GM18511 (cell line): ENCODE measurements around the gene URB1.

Experiments
- ATAC-seq: cut with Tn5 transposase; IDR thresholded peaks from one replicate; pipeline ENCODE4 v1.9.1; 2021; ENCODE audit warnings: mild to moderate bottlenecking, moderate library complexity; ENCODE audit not compliant: unreplicated experiment

URB1 gene

GRCh38 chr21:32349333-32349944 lies 43.4 kb downstream of the URB1 start:
- no peak for ATAC-seq

GRCh38 chr21:32348604-32349332 lies 44.0 kb downstream of the URB1 start:
- ATAC-seq = no peak

DNA sequence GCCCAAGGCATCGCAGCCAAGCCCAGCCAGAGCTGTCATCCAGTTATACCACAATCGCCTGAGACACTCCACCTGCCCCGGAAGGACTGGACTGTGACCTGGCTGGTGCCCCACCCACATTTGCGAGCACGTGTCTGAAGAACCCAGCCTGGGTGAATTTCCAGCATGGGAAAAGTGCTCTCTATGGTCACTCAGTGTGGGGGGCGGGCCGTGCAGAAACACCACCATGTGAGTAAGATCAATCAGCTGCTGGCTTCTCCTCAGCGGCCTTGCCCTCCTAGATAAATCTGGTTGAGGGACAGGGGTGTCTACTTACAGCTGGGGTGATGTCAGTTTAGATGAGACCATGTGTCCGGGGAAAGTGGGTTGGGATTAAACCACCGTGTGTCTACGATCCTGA lies 44.8 kb downstream of the URB1 start:
- no peak for ATAC-seq

- ATAC-seq = no peak
Measured at GRCh38 chr21:32347351-32347750, 45.5 kb downstream of the URB1 start.

- ATAC-seq = no peak
Measured at GRCh38 chr21:32346951-32347350, 45.9 kb downstream of the URB1 start.

DNA sequence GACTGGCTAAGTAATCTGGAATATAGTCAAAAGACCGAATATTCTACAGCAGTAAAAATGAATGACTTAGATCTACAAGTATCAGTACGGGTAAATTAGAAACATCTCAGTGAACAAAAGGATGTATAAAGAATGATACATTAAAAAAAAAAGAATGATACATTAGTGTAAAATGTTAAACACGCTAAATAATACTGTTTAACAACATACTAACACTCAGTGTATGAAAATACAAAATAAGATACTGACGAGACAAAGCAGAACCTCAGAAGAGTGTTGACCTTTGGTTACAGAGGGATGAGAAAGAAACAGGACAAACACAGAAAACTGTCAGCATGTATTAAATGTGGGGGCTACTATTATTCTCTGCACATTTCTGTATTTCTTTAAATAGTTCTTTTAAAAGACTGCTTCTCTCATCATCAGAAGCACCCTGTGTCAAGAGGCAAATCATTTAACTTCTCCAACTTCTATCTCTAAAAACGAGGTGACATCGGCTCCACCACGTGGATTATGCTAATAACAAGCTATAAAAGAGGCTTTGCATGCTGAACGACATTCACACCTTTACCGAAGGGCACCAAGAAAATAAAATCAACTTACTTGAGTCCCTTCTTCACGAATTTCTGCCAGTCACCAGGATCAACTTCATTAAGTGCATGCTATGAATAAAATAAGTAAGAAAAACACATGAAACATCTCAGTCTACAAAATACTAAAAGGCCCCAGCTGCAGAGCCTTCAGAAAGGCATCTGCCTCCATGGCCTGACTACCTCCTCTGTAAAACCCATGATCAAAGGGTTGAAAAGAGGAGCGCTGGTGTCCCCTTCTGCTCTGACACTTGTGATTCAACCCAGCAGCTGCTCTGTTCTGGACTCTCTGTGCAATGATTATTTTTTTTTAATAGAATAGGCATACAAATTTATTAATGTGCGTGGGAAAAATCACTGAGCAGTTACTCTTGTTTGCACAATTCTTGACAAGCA lies 51.7 kb downstream of the URB1 start:
- no peak for ATAC-seq

GRCh38 chr21:32338209-32338921 lies 54.4 kb downstream of the URB1 start:
- no peak for ATAC-seq

GRCh38 chr21:32337206-32337605 lies 55.6 kb downstream of the URB1 start:
- no peak for ATAC-seq

DNA sequence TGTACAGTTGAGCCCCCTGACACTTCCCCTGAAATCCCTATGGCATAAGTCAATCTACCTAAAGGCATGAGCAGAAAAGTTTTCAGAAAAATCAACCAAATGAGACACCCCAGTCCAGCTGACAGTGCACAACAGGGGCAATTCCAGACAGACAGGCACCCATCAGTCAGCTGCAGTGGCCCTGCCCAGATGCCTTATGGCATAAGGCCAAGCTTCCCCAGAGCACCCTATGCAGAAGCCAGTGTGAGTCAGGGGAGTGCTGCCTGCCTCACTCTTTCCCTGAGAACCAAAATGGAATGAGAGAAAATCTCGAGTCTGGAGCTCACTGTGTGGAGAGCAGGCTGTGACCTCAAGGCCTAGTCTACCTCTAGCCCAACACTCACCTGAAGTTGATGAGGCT lies 56.1 kb downstream of the URB1 start:
- ATAC-seq = no peak

- ATAC-seq = no peak
Measured at GRCh38 chr21:32335601-32336575, 56.9 kb downstream of the URB1 start.

- no peak for ATAC-seq
Measured at GRCh38 chr21:32334980-32335531, 57.8 kb downstream of the URB1 start.

DNA sequence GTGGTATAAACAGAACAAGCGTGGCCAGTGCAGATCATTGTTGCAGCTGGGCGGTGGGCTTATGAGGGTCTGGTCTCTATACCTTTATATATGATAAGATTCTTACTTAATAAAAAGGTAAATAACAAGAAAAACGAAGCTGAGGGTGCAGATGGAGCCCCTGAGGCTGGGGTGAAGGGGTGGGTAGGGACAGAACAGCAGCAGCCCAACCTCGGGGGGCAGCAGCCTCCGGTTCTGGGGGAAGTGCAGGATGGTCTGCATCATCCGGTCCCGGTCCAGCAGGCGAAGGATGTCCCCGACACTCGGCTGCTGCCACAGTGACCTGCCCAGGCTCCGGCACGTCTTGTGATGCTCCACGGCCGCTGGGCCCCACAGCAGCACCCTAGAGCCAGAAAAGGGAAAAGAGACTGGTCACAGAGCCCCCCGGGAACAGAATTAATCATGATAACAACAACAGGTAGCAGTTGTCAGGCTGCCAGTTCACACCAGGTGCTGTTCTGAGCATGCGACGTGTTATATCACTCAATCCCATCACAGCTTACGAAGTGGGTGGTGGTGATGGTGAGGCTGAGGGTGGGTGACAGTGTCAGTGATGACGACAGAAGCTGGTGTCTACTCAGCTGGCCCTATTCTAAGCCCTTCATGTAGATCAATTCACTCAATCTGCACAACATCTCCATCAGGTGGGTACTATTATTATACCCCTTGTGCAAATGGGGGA lies 58.7 kb downstream of the URB1 start:
- no peak for ATAC-seq

GRCh38 chr21:32332463-32332951 lies 60.3 kb downstream of the URB1 start:
- ATAC-seq = no peak

DNA sequence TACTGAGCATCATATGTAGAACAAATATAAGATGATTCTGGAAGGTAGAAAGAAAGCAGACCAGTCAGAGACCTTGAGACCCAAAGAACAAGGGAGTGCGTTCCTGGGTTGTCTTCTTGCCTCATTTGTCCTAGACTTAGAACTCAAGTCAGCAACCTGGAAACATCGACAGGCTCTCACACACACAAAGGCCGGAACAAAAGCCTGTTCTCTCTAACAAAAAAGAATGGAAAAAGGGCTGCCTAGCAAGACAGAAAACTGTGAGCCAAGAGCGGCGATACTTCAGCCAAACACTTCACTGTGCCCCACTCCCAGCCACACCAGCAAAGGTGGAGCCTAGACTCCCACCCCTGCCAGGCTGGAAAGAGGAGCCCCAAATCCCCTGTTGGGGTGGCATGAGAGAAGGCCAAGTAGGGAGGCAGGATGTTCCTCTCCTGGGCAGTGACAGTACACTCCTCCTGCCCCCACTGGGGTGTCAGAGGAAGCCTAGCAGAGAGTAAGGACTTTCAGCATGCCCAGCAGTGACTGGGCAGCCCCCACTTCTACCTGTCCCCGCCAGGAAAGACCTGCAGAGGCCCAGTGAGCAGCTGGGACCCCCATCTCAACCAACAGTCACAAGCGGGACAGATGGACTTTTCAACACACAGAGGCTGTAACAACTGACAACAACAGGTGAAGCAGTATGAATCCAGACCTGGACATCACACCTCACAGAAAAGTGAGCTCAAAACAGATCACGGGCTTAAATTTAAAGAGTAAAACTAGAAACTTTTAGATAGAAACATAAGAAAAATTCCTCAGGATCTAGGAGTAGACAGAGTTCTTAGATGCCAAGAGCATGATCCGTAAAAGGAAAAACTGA lies 61.1 kb downstream of the URB1 start:
- ATAC-seq = no peak

GRCh38 chr21:32330784-32331311 lies 62.0 kb downstream of the URB1 start:
- ATAC-seq = no peak

- no peak for ATAC-seq
Measured at GRCh38 chr21:32329776-32330175, 63.0 kb downstream of the URB1 start.

GRCh38 chr21:32329331-32329730 lies 63.5 kb downstream of the URB1 start:
- no peak for ATAC-seq
